Sigmoid colon (tissue), 7 donors: ENCODE measurements around the gene ATG10. TPM values are rescaled to one million over a fixed set of nuclear protein-coding genes. Genes with fewer than 3 reads are reported as not detected.
A peak's percentile ranks its signal among the peaks of the same experiment; 100 is the strongest.

Experiments
- DNase-seq: peaks from one replicate; pipeline ENCODE4 v3.0.0-alpha.2; 2019
- H3K27ac ChIP-seq, 4 donors: fragments of 200-600 bp; sonication (generic); one replicate each; pipeline ENCODE4 v1.5.1; 2016 to 2019; ENCODE audit warnings: mild to moderate bottlenecking in 1 of 4
- H3K27me3 ChIP-seq, 3 donors: fragments of 200-600 bp; sonication (generic); one replicate each; pipeline ENCODE4 v1.5.1; 2019; ENCODE audit warnings: mild to moderate bottlenecking in 1 of 3
- H3K36me3 ChIP-seq, 4 donors: fragments of 200-600 bp; sonication (generic); one replicate each; pipeline ENCODE4 v1.5.1; 2016 to 2019
- H3K4me1 ChIP-seq, 4 donors: fragments of 200-600 bp; sonication (generic); one replicate each; pipeline ENCODE4 v1.5.1; 2017 to 2019
- H3K4me3 ChIP-seq, 4 donors: fragments of 200-600 bp; sonication (generic); one replicate each; pipeline ENCODE4 v1.5.1; 2017 to 2019; ENCODE audit warnings: mild to moderate bottlenecking in 2 of 4, moderate library complexity in 1 of 4
- H3K9me3 ChIP-seq, 4 donors: fragments of 200-600 bp in 3 of 4; sonication (generic) in 3 of 4; one replicate each; pipeline versions ENCODE4 v1.5.1 to v1.6.1; 2013 to 2019
- EP300 ChIP-seq, 4 donors: sonication (generic); formaldehyde crosslinking; IDR thresholded peaks; one replicate each; pipeline ENCODE4 v1.6.1; 2017; ENCODE audit warnings: antibody characterized with exemption in 4 of 4
- POLR2A ChIP-seq, 2 donors: fragments of 450-650 bp; IDR thresholded peaks; one replicate each; pipeline ENCODE4 v1.6.1; 2016; ENCODE audit warnings: antibody characterized with exemption in 2 of 2, mild to moderate bottlenecking in 2 of 2, moderate library complexity in 2 of 2
- POLR2AphosphoS5 ChIP-seq, 4 donors: sonication (generic); formaldehyde crosslinking; IDR thresholded peaks; one replicate each; pipeline ENCODE4 v1.6.1; 2017; ENCODE audit warnings: antibody characterized with exemption in 4 of 4
- WGBS, 2 donors: extraction: QIAGEN DNeasy Blood & Tissue Kit; methylation state at CpG; one replicate each; pipeline ENCODE4 v1.1.7; 2013; 5-methylcytosine and 5-hydroxymethylcytosine counted together
- intact Hi-C: fragments of 100-400 bp; cut with DNase I; formaldehyde crosslinking; loops from one replicate; pipeline ENCODE4 v1.15.1; 2023
- polyA plus RNA-seq, 3 donors: library from polyadenylated mRNA; stranded (reverse); fragments of 200-250 nt; gene quantifications; one replicate each; pipeline ENCODE4 v1.2.3, GENCODE V29; 2013
- total RNA-seq, 4 donors: library from RNA; depleted of rRNA; stranded (reverse); fragments of >200 nt; gene quantifications; one replicate each; pipeline ENCODE4 v1.1.0, GENCODE V29; 2016
- TF ChIP-seq, protein P1 (sequence below), 4 experiments: fragments of 450-650 bp in 3 of 4; fragments of 200-600 bp in 1 of 4; IDR thresholded peaks; one replicate each; pipeline ENCODE4 v1.5.1; 2016 to 2019; ENCODE audit warnings: antibody characterized with exemption in 4 of 4, mild to moderate bottlenecking in 3 of 4, moderate library complexity in 2 of 4
- donor health status: healthy with polysubstance abuse.
- donor health status: Bipolar disorder and iron deficiency.
- donor health status: healthy.

Gene ATG10
- total and polyA plus RNA-seq, 7 donors, result 4.2 to 13.2 (median 8.4) TPM

DNA sequence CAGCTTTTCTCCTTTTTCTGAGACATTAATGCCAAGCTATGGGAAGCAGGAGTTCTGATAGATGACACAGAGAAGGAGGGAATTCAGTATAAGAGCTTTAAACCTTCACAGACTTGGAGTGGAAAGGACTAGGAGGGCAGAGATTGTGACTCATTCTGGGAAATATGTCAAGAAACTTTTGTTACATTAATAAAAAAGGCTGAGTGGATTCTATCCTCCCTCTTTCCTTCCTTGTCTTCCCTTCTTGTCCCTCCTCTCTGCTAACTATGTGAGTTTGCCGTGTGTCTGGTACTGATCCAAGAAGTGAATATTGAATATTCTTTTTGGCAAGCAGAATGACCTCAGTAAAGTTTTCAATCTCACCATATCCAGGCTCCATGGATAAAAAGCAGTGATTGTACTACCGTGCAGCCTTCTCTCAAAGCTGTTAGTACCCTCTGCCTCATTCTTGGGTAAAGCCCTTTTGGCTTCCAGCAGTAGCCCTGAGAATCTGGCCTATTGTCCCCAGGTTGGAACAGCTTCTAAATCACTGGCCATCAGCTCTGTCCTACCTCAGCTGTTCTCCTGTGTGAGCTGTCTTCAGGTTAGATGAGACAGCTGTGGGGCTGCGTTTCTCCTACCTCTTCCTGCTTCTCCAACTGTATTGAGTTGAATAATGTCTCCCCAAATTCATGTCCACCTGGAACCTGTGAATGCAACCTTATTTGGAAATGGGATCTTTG lies 73.9 kb downstream of the ATG10 start:
- no peaks in the 10 kb centered on the region for H3K27me3 ChIP-seq
- no peak for DNase-seq
- H3K4me1 ChIP-seq, result peaks cover 0 to 20% (median 15%) of the 10 kb centered on the region in 4 donors
- no peaks in the 10 kb centered on the region for H3K36me3 ChIP-seq
- 89 to 90% methylated on average over 3 of the region's 3 CpGs for WGBS, 2 donors
- no peaks in the 10 kb centered on the region for H3K9me3 ChIP-seq
- H3K27ac ChIP-seq, result peak overlapping the region in 1 of 4 donors; percentile 4
- TF ChIP-seq POLR2AphosphoS5 (IDR thresholded peaks at IDR 0.05), result no peak
- TF ChIP-seq EP300 (IDR thresholded peaks at IDR 0.05), result no peak
- TF ChIP-seq, protein P1, sequence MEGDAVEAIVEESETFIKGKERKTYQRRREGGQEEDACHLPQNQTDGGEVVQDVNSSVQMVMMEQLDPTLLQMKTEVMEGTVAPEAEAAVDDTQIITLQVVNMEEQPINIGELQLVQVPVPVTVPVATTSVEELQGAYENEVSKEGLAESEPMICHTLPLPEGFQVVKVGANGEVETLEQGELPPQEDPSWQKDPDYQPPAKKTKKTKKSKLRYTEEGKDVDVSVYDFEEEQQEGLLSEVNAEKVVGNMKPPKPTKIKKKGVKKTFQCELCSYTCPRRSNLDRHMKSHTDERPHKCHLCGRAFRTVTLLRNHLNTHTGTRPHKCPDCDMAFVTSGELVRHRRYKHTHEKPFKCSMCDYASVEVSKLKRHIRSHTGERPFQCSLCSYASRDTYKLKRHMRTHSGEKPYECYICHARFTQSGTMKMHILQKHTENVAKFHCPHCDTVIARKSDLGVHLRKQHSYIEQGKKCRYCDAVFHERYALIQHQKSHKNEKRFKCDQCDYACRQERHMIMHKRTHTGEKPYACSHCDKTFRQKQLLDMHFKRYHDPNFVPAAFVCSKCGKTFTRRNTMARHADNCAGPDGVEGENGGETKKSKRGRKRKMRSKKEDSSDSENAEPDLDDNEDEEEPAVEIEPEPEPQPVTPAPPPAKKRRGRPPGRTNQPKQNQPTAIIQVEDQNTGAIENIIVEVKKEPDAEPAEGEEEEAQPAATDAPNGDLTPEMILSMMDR (IDR thresholded peaks at IDR 0.05), result no peak
- no peak for TF ChIP-seq POLR2A (IDR thresholded peaks at IDR 0.05)
- H3K4me3 ChIP-seq, result no peak overlapping the region
- intact Hi-C loops, result no loop called here

DNA sequence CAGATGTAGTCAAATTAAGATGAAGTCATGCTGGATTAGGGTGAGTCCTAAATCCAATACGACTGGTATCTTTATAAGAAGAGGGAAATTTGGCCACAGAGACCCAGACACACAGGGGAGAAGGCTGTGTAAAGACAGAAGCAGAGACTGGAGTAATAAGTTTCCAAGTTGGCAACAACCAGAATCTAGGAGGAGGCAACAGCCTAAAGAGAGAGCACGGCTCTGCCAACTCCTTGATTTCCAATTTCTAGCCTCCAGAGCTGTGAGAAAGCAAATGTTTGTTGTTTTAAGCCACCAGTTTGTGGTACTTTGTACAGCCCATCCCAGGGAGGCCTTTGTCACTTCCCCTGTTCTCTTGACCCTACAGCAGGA lies 74.4 kb downstream of the ATG10 start:
- H3K4me3 ChIP-seq, result no peak overlapping the region
- H3K9me3 ChIP-seq, result no peaks in the 10 kb centered on the region
- DNase-seq, result no peak
- intact Hi-C loops, result no loop called here
- no peak overlapping the region for H3K27ac ChIP-seq
- H3K27me3 ChIP-seq, result no peaks in the 10 kb centered on the region
- peaks cover 0 to 20% (median 15%) of the 10 kb centered on the region in 4 donors for H3K4me1 ChIP-seq
- TF ChIP-seq, protein P1 (IDR thresholded peaks at IDR 0.05), result no peak
- TF ChIP-seq POLR2AphosphoS5 (IDR thresholded peaks at IDR 0.05) (no peak), EP300 (IDR thresholded peaks at IDR 0.05) (no peak), POLR2A (IDR thresholded peaks at IDR 0.05) (no peak)
- no peaks in the 10 kb centered on the region for H3K36me3 ChIP-seq
- WGBS, 2 donors, result 84 to 89% methylated on average over 2 of the region's 2 CpGs

DNA sequence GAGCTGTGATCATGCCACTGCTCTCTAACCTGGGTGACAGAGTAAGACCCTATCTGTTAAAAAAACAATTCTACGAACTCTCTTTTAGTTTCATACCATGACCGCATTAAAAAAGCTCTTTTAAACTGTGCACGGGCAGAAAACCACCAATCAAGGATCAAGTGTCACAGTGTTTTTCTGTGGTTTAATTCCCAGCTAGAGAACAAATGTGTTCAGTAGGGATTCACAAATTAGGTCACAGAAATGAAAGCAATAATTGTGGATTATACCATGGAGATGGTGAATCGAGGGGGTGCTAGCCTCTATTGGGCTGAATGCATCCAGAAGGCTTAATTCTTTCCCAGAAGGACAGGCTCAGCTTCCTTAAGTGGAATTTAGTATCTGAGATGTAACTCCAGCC lies 79.1 kb downstream of the ATG10 start:
- H3K4me1 ChIP-seq, result peaks cover 0 to 7% (median 3%) of the 10 kb centered on the region in 4 donors
- no peak for DNase-seq
- 92 to 93% methylated on average over 4 of the region's 4 CpGs for WGBS, 2 donors
- no peak overlapping the region for H3K27ac ChIP-seq
- TF ChIP-seq EP300 (IDR thresholded peaks at IDR 0.05) (no peak), POLR2A (IDR thresholded peaks at IDR 0.05) (no peak), POLR2AphosphoS5 (IDR thresholded peaks at IDR 0.05) (no peak)
- TF ChIP-seq, protein P1 (IDR thresholded peaks at IDR 0.05), result no peak
- H3K4me3 ChIP-seq, result no peak overlapping the region
- intact Hi-C loops, result no loop called here
- H3K36me3 ChIP-seq, result no peaks in the 10 kb centered on the region
- H3K27me3 ChIP-seq, result no peaks in the 10 kb centered on the region
- H3K9me3 ChIP-seq, result no peaks in the 10 kb centered on the region

DNA sequence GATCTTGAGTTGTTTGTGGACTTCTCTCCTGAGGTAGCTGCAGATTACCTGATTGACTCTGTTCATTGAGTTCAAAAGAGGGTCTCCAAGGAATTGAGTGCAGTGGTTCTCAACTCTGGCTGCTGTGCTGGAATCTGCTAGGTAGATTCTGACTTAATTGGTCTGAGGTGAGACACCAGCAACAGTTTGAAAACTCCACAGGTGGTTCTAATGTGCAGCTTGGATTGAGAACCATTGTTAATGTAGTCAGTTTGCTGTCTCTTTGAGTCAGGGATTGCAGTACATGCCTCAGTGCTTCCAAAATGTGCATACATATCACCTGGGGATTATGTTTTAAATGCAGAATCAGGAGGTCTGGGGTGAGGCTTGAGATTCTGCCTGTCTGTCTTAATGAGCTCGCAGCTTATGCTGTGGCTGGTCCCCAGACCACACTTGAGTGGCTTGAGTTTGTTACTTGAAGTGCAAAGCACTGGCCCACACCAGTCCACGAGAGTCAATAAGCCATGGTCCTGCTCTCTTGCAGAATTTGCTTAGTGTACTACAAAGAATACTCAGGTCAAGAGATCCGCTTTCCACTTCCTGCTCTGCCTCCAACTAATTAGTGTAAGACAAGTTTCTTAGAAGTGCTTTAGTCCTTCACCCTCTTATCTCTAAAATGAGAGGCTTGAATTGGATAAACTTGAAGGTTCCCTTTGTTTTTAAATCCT lies 82.3 kb downstream of the ATG10 start:
- intact Hi-C loops, result no loop called here
- H3K4me3 ChIP-seq, result no peak overlapping the region
- no peaks in the 10 kb centered on the region for H3K27me3 ChIP-seq
- H3K27ac ChIP-seq, result no peak overlapping the region
- H3K4me1 ChIP-seq, result no peaks in the 10 kb centered on the region
- no peak for DNase-seq
- 89 to 97% methylated on average over 3 of the region's 3 CpGs for WGBS, 2 donors
- no peaks in the 10 kb centered on the region for H3K9me3 ChIP-seq
- TF ChIP-seq, protein P1 (IDR thresholded peaks at IDR 0.05), result no peak
- TF ChIP-seq EP300 (IDR thresholded peaks at IDR 0.05), result no peak
- TF ChIP-seq POLR2AphosphoS5 (IDR thresholded peaks at IDR 0.05), result no peak
- no peak for TF ChIP-seq POLR2A (IDR thresholded peaks at IDR 0.05)
- no peaks in the 10 kb centered on the region for H3K36me3 ChIP-seq
